Activated T-helper 9 cell treated with anti-CD3 and anti-CD28 coated beads, Interleukin-2, amount 50 U/mL, for 16 hours (primary cell): ENCODE results near the gene PINLYP.
"Not testable (repeated sequence)": the region's sequence is repeated elsewhere in the genome, so short reads cannot be mapped to it uniquely, and the experiment has no call there.

Source experiments
- DNase-seq: peaks from one replicate; pipeline ENCODE4 v3.0.0-alpha.2; 2020; ENCODE audit warnings: low read depth

PINLYP gene

GRCh38 chr19:43575156-43575950 lies at the start of gene PINLYP, which contains the start of gene XRCC1:
PINLYP (plus strand) TSS chr19:43575801; CDS start chr19:43577192, 1,391 bp downstream.
XRCC1 (minus strand) TSS chr19:43575527; CDS start chr19:43575458, 69 bp downstream.
- DNase-seq: peak; percentile 92

- no peak for DNase-seq
Observed at GRCh38 chr19:43525836-43526771, 49.5 kb upstream of the PINLYP start.

- peak; percentile 60 for DNase-seq
Observed at GRCh38 chr19:43526884-43527859, 48.4 kb upstream of the PINLYP start, which contains the start of gene ETHE1. ETHE1 (minus strand) TSS chr19:43527201; CDS start chr19:43527177, 24 bp downstream.

- no peak for DNase-seq
Observed at GRCh38 chr19:43527860-43528622, 47.6 kb upstream of the PINLYP start.

GRCh38 chr19:43532571-43532961 lies 43.0 kb upstream of the PINLYP start:
- no peak for DNase-seq

- DNase-seq: peak; percentile 74
Observed at GRCh38 chr19:43532962-43533545, 42.5 kb upstream of the PINLYP start, which contains the start of gene ZNF575. ZNF575 (plus strand) TSS chr19:43533188; CDS start chr19:43534423, 1,235 bp downstream.

GRCh38 chr19:43533546-43534304 lies 41.9 kb upstream of the PINLYP start:
- peak; percentile 82 for DNase-seq

GRCh38 chr19:43534305-43534815 lies 41.2 kb upstream of the PINLYP start:
- DNase-seq: no peak

GRCh38 chr19:43534816-43535761 lies 40.5 kb upstream of the PINLYP start:
- DNase-seq: no peak

- no peak for DNase-seq
Observed at GRCh38 chr19:43538922-43539321, 36.7 kb upstream of the PINLYP start.

- DNase-seq: no peak
Observed at GRCh38 chr19:43540381-43540780, 35.2 kb upstream of the PINLYP start.

GRCh38 chr19:43541920-43542650 lies 33.5 kb upstream of the PINLYP start:
- DNase-seq: no peak

- no peak for DNase-seq
Observed at GRCh38 chr19:43544077-43544476, 31.5 kb upstream of the PINLYP start.

- DNase-seq: no peak
Observed at GRCh38 chr19:43545276-43545675, 30.3 kb upstream of the PINLYP start.

GRCh38 chr19:43545981-43546380 lies 29.6 kb upstream of the PINLYP start:
- no peak for DNase-seq

GRCh38 chr19:43546581-43546980 lies 29.0 kb upstream of the PINLYP start:
- DNase-seq: no peak

- not testable (repeated sequence) for DNase-seq
Observed at GRCh38 chr19:43547926-43548325, 27.7 kb upstream of the PINLYP start.
